Liver (tissue), 9 donors: Measurements from ENCODE around the gene GNB1. TPM values are rescaled to one million over a fixed set of nuclear protein-coding genes. Genes with fewer than 3 reads are reported as not detected.

ENCODE experiments used
- DNase-seq: peaks from one replicate; pipeline ENCODE4 v3.0.0-alpha.2; 2017; ENCODE audit warnings: low spot score
- H3K27ac ChIP-seq, 2 donors: one replicate each; pipeline ENCODE4 v1.7.0; 2013; ENCODE audit warnings: inconsistent platforms in 2 of 2, low read length in 2 of 2, control low read depth in 1 of 2, low read depth in 1 of 2, mild to moderate bottlenecking in 1 of 2
- H3K27me3 ChIP-seq, 4 donors: one replicate each; pipeline versions ENCODE4 v1.6.1 to v1.7.0; 2013; ENCODE audit warnings: low read length in 3 of 4, inconsistent platforms in 1 of 4, mild to moderate bottlenecking in 1 of 4, moderate library complexity in 1 of 4; ENCODE audit not compliant: control insufficient read depth in 4 of 4, insufficient read depth in 4 of 4
- H3K36me3 ChIP-seq, 4 donors: one replicate each; pipeline versions ENCODE4 v1.6.1 to v1.7.0; 2013; ENCODE audit warnings: low read length in 3 of 4, mild to moderate bottlenecking in 3 of 4, low read depth in 1 of 4, moderate library complexity in 1 of 4; ENCODE audit not compliant: control insufficient read depth in 4 of 4, insufficient read depth in 3 of 4
- H3K4me1 ChIP-seq, 4 donors: one replicate each; pipeline versions ENCODE4 v1.6.1 to v1.7.0; 2013; ENCODE audit warnings: low read length in 3 of 4, mild to moderate bottlenecking in 3 of 4, moderate library complexity in 1 of 4; ENCODE audit not compliant: control insufficient read depth in 4 of 4, insufficient read depth in 4 of 4
- H3K4me3 ChIP-seq, 3 donors: one replicate each; pipeline versions ENCODE4 v1.6.1 to v1.7.0; 2013; ENCODE audit warnings: low read length in 3 of 3, control low read depth in 1 of 3, low read depth in 1 of 3, mild to moderate bottlenecking in 1 of 3
- H3K9ac ChIP-seq, 2 donors: one replicate each; pipeline ENCODE4 v1.7.0; 2013; ENCODE audit warnings: low read length in 2 of 2, mild to moderate bottlenecking in 2 of 2, moderate library complexity in 2 of 2, control low read depth in 1 of 2, low read depth in 1 of 2
- H3K9me3 ChIP-seq, 4 donors: one replicate each; pipeline versions ENCODE4 v1.6.1 to v1.7.0; 2013; ENCODE audit warnings: low read length in 3 of 4; ENCODE audit not compliant: control insufficient read depth in 4 of 4
- ATF3 ChIP-seq: IDR thresholded peaks from 2 replicates; pipeline ENCODE4 v1.6.1; 2016; ENCODE audit warnings: antibody characterized with exemption
- CTCF ChIP-seq: fragments of 150-350 bp; IDR thresholded peaks from 2 replicates; pipeline ENCODE4 v1.5.1; 2017; ENCODE audit warnings: improper control_type of control experiment, low read depth, low read length; ENCODE audit not compliant: missing input control
- EGR1 ChIP-seq, 2 donors: IDR thresholded peaks; 2 replicates each; pipeline ENCODE4 v1.6.1; 2016 to 2018; ENCODE audit warnings: antibody characterized with exemption in 2 of 2, low read depth in 2 of 2
- FOXA1 ChIP-seq: IDR thresholded peaks from 2 replicates; pipeline ENCODE4 v1.6.1; 2016; ENCODE audit warnings: antibody characterized with exemption
- FOXA2 ChIP-seq: IDR thresholded peaks from 2 replicates; pipeline ENCODE4 v1.6.1; 2016; ENCODE audit warnings: antibody characterized with exemption
- HNF4A ChIP-seq, 2 donors: conservative IDR thresholded peaks; 2 replicates each; pipeline ENCODE4 v1.6.1; 2016; ENCODE audit warnings: antibody characterized with exemption in 2 of 2, mild to moderate bottlenecking in 2 of 2
- HNF4G ChIP-seq: IDR thresholded peaks from 2 replicates; pipeline ENCODE4 v1.6.1; 2016; ENCODE audit warnings: antibody characterized with exemption
- JUND ChIP-seq, 2 donors: IDR thresholded peaks; 2 replicates each; pipeline ENCODE4 v1.6.1; 2016; ENCODE audit warnings: antibody characterized with exemption in 2 of 2
- MAX ChIP-seq: IDR thresholded peaks from 2 replicates; pipeline ENCODE4 v1.6.1; 2016; ENCODE audit warnings: antibody characterized with exemption
- NR2F2 ChIP-seq: IDR thresholded peaks from 2 replicates; pipeline ENCODE4 v1.6.1; 2016; ENCODE audit warnings: antibody characterized with exemption
- RAD21 ChIP-seq, 2 donors: IDR thresholded peaks; 2 replicates each; pipeline ENCODE4 v1.6.1; 2016; ENCODE audit warnings: antibody characterized with exemption in 2 of 2, mild to moderate bottlenecking in 2 of 2
- REST ChIP-seq: IDR thresholded peaks from 2 replicates; pipeline ENCODE4 v1.6.1; 2016; ENCODE audit warnings: antibody characterized with exemption, mild to moderate bottlenecking
- RXRA ChIP-seq, 2 donors: IDR thresholded peaks; 2 replicates each; pipeline ENCODE4 v1.6.1; 2017 to 2018; ENCODE audit warnings: antibody characterized with exemption in 2 of 2, mild to moderate bottlenecking in 1 of 2
- SP1 ChIP-seq: IDR thresholded peaks from 2 replicates; pipeline ENCODE4 v1.6.1; 2018; ENCODE audit warnings: antibody characterized with exemption, mild to moderate bottlenecking
- YY1 ChIP-seq: IDR thresholded peaks from 2 replicates; pipeline ENCODE4 v1.6.1; 2016; ENCODE audit warnings: antibody characterized with exemption, mild to moderate bottlenecking
- ZBTB33 ChIP-seq: IDR thresholded peaks from 2 replicates; pipeline ENCODE4 v1.6.1; 2016; ENCODE audit warnings: antibody characterized with exemption
- WGBS: extraction: QIAGEN DNeasy Blood & Tissue Kit; methylation state at CpG from one replicate; pipeline ENCODE4 v1.1.7; 2013; 5-methylcytosine and 5-hydroxymethylcytosine counted together
- polyA plus RNA-seq, 2 donors: library from polyadenylated mRNA; stranded (reverse) in 1 of 2; unstranded in 1 of 2; fragments of 200-250 nt in 1 of 2; fragments of >200 nt in 1 of 2; fragmentation: Nextera tagmentation in 1 of 2; extraction: Ambion mirVana in 1 of 2; gene quantifications; one replicate each; pipeline versions ENCODE4 v1.2.1 to v1.2.3, GENCODE V29; 2013 to 2015
- total RNA-seq, 2 donors: library from RNA; depleted of rRNA; stranded (reverse); fragments of >200 nt; gene quantifications; one replicate each; pipeline ENCODE4 v1.2.3, GENCODE V29; 2014
- donor health status: healthy.
- donor health status: healthy.
- donor health status: healthy.
- donor health status: healthy.
- donor health status: healthy.

The GNB1 gene
- total and polyA plus RNA-seq, 4 donors = 22.3 to 68.5 (median 52.7) TPM

- TF ChIP-seq HNF4G (no peak), RAD21 (IDR thresholded peaks at IDR 0.05) (peak; percentile 99), RXRA (IDR thresholded peaks at IDR 0.05) (peak; percentile 58 to 71), HNF4A (conservative IDR thresholded peaks at IDR 0.05) (peak in 1 of 2 donors; percentile 33), NR2F2 (peak; percentile 84), SP1 (peak; percentile 23), FOXA1 (no peak)
These were observed 15.6 kb upstream of the GNB1 start (continued) for GRCh38 chr1:1906185-1907097.

- H3K4me3 ChIP-seq = no peak overlapping the region
- peaks cover 0 to 7% (median 5%) of the 10 kb centered on the region in 4 donors for H3K4me1 ChIP-seq
- no peaks in the 10 kb centered on the region for H3K36me3 ChIP-seq
- no peak overlapping the region for H3K9ac ChIP-seq
- no peaks in the 10 kb centered on the region for H3K27me3 ChIP-seq
- no peak for TF ChIP-seq CTCF
- no peak for TF ChIP-seq NR2F2
- TF ChIP-seq FOXA1 = no peak
- TF ChIP-seq RXRA (IDR thresholded peaks at IDR 0.05) = no peak
- no peak for TF ChIP-seq REST
- TF ChIP-seq HNF4G = no peak
- TF ChIP-seq MAX = no peak
- no peak for TF ChIP-seq YY1
- TF ChIP-seq EGR1 (IDR thresholded peaks at IDR 0.05; ENCODE audit: low read depth in 2 of 2) = no peak
- TF ChIP-seq FOXA2 = no peak
- no peak for TF ChIP-seq ATF3
- no peak for TF ChIP-seq HNF4A (conservative IDR thresholded peaks at IDR 0.05)
- TF ChIP-seq JUND (IDR thresholded peaks at IDR 0.05) = no peak
- TF ChIP-seq ZBTB33 = no peak
- H3K27ac ChIP-seq = no peak overlapping the region
- DNase-seq = peak; percentile 22
- no peaks in the 10 kb centered on the region for H3K9me3 ChIP-seq
- 92% methylated on average over 12 of the region's 12 CpGs for WGBS
These were observed 12.3 kb upstream of the GNB1 start for GRCh38 chr1:1903224-1903623.
